ENCODE measurements around the gene ABCA4.

Gene ABCA4

DNA sequence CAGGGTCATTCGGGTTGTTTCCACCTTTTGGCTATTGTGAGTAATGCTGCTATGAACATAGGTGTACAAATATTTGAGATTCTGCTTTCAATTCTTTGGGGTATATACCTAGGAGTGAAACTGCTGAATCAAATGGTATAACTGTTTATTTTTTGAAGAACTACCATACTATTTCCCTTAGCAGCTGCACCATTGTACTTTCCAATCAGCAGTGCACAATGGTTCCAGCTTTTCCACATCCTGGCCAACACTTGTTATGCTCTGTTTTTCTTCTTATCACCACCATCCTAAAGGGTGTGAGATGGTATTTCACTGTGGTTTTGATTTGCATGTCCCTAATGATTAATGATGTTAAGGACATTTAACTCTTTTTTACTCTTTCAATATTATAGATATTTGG lies 3.6 kb upstream of the ABCA4 start:
- no peak for ATAC-seq
- TF ChIP-seq, protein P1, sequence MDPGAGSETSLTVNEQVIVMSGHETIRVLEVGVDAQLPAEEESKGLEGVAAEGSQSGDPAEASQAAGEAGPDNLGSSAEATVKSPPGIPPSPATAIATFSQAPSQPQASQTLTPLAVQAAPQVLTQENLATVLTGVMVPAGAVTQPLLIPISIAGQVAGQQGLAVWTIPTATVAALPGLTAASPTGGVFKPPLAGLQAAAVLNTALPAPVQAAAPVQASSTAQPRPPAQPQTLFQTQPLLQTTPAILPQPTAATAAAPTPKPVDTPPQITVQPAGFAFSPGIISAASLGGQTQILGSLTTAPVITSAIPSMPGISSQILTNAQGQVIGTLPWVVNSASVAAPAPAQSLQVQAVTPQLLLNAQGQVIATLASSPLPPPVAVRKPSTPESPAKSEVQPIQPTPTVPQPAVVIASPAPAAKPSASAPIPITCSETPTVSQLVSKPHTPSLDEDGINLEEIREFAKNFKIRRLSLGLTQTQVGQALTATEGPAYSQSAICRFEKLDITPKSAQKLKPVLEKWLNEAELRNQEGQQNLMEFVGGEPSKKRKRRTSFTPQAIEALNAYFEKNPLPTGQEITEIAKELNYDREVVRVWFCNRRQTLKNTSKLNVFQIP (CRISPR knock-in tag; IDR thresholded peaks at IDR 0.05; ENCODE audit: borderline replicate concordance, low read depth): no peak
- no peak for TF ChIP-seq SNAI2 (CRISPR knock-in tag; IDR thresholded peaks at IDR 0.05)
- TF ChIP-seq BACH2 (CRISPR knock-in tag; IDR thresholded peaks at IDR 0.05; ENCODE audit: borderline replicate concordance): no peak
- no peak for TF ChIP-seq ZNF565 (CRISPR knock-in tag; conservative IDR thresholded peaks at IDR 0.05; ENCODE audit: low read depth)
- no peak for TF ChIP-seq ZNF8 (CRISPR knock-in tag; IDR thresholded peaks at IDR 0.05)
- no peak for TF ChIP-seq TOX (CRISPR knock-in tag; IDR thresholded peaks at IDR 0.05; ENCODE audit: borderline replicate concordance)
- TF ChIP-seq PPARA (CRISPR knock-in tag; IDR thresholded peaks at IDR 0.05; ENCODE audit: borderline replicate concordance): no peak
- TF ChIP-seq, protein P2, sequence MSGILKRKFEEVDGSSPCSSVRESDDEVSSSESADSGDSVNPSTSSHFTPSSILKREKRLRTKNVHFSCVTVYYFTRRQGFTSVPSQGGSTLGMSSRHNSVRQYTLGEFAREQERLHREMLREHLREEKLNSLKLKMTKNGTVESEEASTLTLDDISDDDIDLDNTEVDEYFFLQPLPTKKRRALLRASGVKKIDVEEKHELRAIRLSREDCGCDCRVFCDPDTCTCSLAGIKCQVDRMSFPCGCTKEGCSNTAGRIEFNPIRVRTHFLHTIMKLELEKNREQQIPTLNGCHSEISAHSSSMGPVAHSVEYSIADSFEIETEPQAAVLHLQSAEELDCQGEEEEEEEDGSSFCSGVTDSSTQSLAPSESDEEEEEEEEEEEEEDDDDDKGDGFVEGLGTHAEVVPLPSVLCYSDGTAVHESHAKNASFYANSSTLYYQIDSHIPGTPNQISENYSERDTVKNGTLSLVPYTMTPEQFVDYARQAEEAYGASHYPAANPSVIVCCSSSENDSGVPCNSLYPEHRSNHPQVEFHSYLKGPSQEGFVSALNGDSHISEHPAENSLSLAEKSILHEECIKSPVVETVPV (CRISPR knock-in tag; IDR thresholded peaks at IDR 0.05): no peak
- TF ChIP-seq ISL1 (CRISPR knock-in tag; IDR thresholded peaks at IDR 0.05): no peak
- TF ChIP-seq CSDC2 (CRISPR knock-in tag; IDR thresholded peaks at IDR 0.05): no peak
- TF ChIP-seq ARNTL (CRISPR knock-in tag; IDR thresholded peaks at IDR 0.05; ENCODE audit: borderline replicate concordance, low read depth): no peak
- no peak for TF ChIP-seq GLIS3 (CRISPR knock-in tag; IDR thresholded peaks at IDR 0.05)
- no peak for TF ChIP-seq ESRRG (CRISPR knock-in tag; IDR thresholded peaks at IDR 0.05)

DNA sequence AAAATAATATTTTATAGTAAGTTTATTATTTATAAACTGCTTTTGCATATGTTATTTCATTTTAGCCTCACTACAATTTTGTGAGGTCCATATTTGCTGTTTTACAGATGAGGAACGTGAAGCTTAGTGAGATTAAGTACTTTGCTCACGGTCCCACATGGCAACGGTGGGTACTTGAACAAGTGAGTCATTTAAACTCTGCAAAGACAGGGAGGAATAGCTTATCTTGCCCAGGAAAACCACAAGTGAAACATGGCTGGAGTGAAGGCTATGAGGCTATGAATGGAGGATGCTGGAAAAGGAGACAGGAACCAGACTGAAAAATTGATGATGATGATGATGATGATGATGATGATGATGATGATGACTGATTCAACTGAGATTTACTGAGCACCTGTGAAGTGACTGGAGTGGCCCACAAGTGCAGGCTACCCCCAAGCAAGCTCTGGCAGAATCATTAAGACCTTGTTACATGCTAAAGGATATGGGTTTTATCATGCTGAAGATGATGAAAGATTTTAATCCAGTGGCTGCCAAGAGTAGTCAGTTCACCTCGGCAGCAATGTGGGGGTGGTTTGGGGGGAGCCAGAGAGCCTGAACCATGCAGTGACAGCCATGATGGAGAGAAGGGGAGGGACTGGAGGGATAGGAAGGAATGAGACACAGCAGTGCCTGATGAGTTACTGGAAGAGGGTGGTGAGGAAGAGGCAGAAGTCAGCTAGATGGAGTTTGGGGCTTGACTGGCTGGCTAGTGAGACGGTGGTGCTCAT lies 1.4 kb upstream of the ABCA4 start:
- no peak for ATAC-seq
- TF ChIP-seq RARB (CRISPR knock-in tag; IDR thresholded peaks at IDR 0.05) (no peak), ZFP3 (CRISPR knock-in tag; IDR thresholded peaks at IDR 0.05) (no peak)

DNA sequence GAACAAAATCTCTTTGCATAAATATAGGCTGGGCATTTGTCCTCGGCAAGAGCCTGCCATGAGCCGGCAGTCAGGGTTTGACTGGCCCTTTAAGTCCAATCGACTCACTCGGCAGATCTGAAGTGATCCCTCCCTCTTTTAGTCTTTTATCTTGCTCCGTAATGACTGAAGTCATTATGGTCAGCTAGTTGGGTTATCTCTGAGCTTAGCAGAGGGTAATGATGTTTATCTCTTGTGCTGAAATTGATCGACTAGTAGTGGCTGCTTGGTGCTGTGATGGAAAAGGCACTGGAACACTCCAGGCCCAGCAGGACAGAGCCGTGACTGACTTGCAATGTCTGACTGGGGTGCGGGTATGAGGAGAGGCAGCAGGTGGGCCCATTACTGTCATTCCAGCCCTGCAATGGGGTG lies 468 bp upstream of the ABCA4 start:
- no peak for ATAC-seq
- no peak for TF ChIP-seq TOX (CRISPR knock-in tag; IDR thresholded peaks at IDR 0.05; ENCODE audit: borderline replicate concordance)
- no peak for TF ChIP-seq ZFP3 (CRISPR knock-in tag; IDR thresholded peaks at IDR 0.05)
- TF ChIP-seq ISL1 (CRISPR knock-in tag; IDR thresholded peaks at IDR 0.05): no peak
- TF ChIP-seq, protein P1 (CRISPR knock-in tag; IDR thresholded peaks at IDR 0.05; ENCODE audit: borderline replicate concordance, low read depth): no peak
- TF ChIP-seq, protein P3, sequence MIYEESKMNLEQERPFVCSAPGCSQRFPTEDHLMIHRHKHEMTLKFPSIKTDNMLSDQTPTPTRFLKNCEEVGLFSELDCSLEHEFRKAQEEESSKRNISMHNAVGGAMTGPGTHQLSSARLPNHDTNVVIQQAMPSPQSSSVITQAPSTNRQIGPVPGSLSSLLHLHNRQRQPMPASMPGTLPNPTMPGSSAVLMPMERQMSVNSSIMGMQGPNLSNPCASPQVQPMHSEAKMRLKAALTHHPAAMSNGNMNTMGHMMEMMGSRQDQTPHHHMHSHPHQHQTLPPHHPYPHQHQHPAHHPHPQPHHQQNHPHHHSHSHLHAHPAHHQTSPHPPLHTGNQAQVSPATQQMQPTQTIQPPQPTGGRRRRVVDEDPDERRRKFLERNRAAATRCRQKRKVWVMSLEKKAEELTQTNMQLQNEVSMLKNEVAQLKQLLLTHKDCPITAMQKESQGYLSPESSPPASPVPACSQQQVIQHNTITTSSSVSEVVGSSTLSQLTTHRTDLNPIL (CRISPR knock-in tag; IDR thresholded peaks at IDR 0.05; ENCODE audit: low read depth): no peak
- TF ChIP-seq ZNF8 (CRISPR knock-in tag; IDR thresholded peaks at IDR 0.05): no peak
- TF ChIP-seq OSR1 (CRISPR knock-in tag; IDR thresholded peaks at IDR 0.05): no peak
- TF ChIP-seq, protein P2 (CRISPR knock-in tag; IDR thresholded peaks at IDR 0.05): no peak
- TF ChIP-seq ZNF565 (CRISPR knock-in tag; conservative IDR thresholded peaks at IDR 0.05; ENCODE audit: low read depth): no peak
- no peak for TF ChIP-seq ESRRG (CRISPR knock-in tag; IDR thresholded peaks at IDR 0.05)
- no peak for TF ChIP-seq ZNF70 (CRISPR knock-in tag; IDR thresholded peaks at IDR 0.05)
- no peak for TF ChIP-seq BACH2 (CRISPR knock-in tag; IDR thresholded peaks at IDR 0.05; ENCODE audit: borderline replicate concordance)
- TF ChIP-seq ZC3H10 (CRISPR knock-in tag; IDR thresholded peaks at IDR 0.05): no peak
- TF ChIP-seq, protein P4, sequence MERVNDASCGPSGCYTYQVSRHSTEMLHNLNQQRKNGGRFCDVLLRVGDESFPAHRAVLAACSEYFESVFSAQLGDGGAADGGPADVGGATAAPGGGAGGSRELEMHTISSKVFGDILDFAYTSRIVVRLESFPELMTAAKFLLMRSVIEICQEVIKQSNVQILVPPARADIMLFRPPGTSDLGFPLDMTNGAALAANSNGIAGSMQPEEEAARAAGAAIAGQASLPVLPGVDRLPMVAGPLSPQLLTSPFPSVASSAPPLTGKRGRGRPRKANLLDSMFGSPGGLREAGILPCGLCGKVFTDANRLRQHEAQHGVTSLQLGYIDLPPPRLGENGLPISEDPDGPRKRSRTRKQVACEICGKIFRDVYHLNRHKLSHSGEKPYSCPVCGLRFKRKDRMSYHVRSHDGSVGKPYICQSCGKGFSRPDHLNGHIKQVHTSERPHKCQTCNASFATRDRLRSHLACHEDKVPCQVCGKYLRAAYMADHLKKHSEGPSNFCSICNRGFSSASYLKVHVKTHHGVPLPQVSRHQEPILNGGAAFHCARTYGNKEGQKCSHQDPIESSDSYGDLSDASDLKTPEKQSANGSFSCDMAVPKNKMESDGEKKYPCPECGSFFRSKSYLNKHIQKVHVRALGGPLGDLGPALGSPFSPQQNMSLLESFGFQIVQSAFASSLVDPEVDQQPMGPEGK (CRISPR knock-in tag; IDR thresholded peaks at IDR 0.05; ENCODE audit: borderline replicate concordance): no peak

Measured in SK-N-SH treated with all-trans-retinoic acid at 6 μM for 48 hours (cell line).